Tongue (tissue), 2 donors: ENCODE measurements around the gene BBS1. TPM values are rescaled to one million over a fixed set of nuclear protein-coding genes. Genes with fewer than 3 reads are reported as not detected.
A peak's percentile ranks its signal among the peaks of the same experiment; 100 is the strongest.
"Not testable (repeated sequence)": the region's sequence is repeated elsewhere in the genome, so short reads cannot be mapped to it uniquely, and the experiment has no call there.

Experiments used
- DNase-seq: peaks from one replicate; pipeline ENCODE4 v3.0.0-alpha.2; 2015
- total RNA-seq: library from RNA; depleted of rRNA; stranded (reverse); fragments of >200 nt; gene quantifications from one replicate; pipeline ENCODE4 v1.2.3, GENCODE V29; 2014

BBS1 gene
- total RNA-seq, 1 donor from 2014 or later = 29.6 TPM

DNA sequence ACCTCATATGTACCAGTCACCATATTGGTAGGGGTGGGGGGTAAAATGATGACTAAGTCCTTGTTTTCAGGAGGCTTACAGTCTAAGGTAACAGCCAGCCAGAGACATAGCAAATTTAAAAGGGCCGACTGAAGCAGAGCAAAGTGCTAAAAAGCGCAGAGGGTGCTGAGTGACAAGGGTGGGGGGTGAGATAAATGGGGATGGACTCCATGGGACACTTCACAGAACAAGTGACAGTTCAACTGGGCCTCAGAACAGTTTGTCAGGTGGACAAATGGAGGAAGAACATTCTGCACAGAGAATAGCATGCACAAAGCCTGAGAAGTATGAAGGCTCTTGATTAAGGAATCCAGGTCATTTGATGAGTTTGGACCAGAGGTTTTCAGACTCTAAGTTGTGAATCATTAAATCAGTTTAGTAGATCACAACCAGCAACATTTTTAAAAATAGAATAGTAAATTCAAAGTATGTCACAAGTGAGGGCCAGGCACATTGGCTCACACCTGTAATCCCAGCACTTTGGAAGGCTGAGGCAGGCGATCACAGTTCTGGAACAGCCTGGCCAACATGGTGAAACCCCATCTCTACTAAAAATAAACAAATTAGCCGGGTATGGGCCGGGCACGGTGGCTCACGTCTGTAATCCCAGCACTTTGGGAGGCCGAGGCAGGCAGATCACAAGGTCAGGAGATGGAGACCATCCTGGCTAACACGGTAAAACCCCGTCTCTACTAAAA lies 14.0 kb downstream of the BBS1 start:
- no peak for DNase-seq

DNA sequence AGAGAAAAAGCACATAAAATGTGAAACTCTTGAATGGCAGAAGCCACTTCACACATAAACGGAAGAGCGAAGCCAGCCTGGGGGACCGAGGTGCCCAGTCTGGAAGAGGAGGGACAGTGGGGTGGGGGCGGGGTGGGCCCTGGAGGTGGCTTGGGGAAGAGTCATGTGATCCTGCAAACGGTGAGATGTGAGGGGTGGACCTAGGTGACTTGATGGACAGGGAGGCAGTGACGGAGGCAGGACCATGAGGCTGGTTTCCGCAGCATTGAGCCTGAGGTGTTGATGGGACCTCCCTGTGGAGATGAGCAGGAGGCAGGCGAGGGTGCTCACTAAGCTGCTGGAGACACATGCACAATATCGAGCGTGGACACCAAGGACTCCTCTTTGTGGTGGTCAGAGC lies 18.6 kb downstream of the BBS1 start:
- DNase-seq = no peak

DNA sequence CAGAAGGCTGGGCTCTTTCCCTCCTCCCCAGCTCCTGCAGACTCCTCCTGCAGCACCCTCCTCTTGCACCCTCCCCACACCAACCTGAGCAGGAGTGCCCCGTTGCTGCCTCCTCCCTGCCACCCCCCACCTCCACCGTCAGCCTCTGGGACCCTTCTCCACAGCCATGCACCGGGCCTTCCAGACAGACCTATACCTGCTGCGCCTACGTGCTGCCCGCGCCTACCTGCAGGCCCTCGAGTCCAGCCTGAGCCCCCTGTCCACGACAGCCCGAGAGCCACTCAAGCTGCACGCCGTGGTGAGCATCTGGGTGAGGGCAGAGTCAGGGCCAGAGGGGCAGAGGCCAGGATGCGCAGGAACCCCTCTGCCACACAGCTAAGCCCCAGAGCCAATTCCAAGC lies 19.2 kb downstream of the BBS1 start:
- DNase-seq = no peak

DNA sequence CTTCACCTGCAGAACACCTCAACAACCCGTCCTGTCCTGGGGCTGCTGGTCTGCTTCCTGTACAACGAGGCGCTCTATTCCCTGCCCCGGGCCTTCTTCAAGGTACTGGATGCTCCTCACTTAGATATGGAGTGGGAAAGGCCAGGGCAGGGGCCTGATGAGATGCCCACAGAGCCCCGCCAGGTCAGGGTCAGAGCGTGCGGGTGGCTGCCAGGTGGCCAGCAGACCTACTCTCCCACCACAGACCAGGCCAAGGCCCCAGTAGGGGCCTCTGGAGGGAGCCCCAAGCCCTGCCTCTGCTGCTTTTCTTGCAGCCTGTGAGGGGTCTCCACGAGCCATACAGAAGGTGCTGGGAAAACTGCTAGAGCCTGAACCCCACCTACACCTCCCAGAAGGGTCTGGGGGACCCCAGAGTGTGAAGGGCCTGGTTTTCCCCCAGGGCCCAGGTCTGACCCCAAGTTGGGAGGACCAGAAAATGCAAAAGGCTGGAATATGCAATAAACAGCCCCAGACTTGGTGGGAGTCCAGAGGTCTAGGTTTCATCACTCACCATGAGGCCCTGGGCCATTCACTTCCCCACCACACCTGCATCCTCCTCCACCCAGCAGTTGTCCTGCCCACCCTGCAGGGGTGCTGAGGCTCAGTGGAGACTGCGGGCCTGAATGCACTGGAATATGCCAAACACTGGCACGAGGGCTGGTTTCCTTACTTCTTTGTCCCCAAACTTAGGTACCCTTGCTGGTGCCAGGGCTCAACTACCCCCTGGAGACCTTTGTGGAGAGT lies 20.7 kb downstream of the BBS1 start:
- DNase-seq = no peak

DNA sequence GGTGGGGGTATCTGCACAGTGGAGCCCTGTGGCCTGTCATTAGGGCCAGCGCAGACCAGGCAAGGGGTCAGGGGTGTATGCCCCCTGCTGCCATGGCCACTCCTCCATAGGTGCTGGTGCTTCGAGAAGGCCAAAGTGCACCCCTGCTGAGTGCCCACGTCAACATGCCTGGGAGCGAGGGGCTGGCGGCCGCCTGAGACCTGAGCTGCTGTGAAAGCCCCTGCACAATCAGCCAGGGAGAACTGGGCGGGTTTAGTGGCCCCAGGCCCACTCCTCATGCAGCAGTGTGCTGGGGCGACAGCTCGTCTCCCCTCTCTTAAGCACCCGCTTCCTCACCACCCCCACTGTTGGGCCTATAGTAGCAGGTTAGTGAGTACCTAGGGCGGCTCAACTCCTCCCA lies 21.4 kb downstream of the BBS1 start:
- no peak for DNase-seq

DNA sequence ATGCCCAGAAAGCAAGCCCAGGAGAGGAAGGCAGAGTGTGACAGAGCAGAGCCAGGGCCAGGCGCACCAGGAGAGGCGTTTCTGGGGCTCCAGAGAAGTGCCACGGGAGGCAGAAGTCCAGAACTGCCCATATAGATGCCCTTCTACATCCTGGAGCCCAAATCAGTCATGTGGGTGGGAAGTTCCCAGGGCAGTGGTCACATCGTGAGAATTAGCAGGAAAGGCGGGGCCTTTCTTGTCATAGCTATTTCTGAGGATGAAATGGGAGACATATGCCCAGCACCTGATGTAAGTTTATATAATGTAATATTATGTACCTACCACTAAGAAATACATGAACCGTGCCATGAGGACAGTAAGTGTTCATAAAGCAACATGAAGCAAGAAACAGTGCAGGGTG lies 22.3 kb downstream of the BBS1 start:
- DNase-seq = no peak

DNA sequence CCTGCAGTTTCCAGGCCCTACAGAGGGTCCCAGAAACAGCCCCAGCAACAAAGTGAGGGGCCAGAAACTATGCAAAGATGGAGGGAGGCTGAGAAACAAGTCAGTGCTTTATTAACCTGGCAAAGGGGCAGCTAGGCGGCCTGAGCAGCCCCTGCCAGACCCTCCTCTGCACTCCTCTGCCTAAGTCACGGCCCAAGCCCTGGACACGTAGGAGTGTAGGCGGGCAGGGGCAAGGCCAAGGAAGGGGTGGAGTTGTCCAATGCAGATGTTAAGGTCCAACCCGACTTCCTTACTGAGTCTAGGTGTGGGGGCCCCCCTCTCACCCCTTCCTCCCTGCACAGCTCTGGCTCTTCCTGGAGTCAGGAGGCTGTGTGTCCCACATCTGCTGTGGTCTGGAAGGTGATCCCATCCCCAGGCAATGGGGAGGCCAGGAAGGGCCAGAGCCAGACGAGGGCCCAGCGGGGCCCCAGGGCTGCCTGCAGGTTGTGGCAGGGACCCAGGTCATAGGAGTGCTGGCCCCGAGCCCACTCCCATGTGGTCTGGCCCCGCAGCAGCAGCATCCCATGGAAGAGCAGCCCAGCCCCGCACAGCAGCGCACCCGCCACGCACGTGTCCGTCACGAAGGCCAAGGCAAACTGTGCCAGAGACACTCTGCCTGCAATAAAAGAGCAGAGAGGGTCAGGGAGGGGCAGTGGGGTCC lies 28.9 kb downstream of the BBS1 start:
- DNase-seq = no peak

DNA sequence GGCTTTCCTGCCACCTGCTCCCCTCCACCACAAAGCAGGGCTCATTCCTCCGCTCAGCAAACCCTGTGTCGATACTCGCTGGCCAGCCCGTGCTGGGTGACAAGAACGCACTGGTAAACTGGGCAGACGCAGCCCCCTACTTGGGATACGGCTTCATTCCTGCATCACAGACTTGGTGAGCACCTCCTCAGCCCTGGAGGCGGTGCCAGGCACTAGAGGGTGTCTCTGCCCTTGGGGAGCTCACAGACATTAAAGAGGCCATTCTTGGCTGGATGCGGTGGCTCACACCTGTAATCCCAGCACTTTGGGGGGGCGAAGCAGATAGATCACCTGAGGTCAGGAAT lies 29.4 kb downstream of the BBS1 start:
- no peak for DNase-seq

DNA sequence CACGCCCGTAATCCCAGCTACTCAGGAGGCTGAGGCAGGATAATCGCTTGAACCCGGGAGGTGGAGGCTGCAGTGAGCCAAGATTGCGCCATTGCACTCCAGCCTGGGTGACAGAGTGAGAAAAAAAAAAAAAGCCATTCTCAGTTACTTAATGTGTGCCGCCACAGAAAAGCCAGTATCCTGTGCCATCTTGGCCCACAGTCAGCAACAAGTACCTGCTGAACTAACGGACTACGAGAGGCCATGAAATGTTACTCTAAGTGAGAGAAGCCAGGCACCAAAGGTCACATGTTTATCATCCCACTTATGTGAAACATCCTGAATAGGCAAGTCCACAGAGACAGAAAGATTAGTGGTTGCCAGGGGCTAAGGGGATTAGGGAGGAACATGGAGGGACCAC lies 30.2 kb downstream of the BBS1 start:
- DNase-seq = not testable (repeated sequence)

DNA sequence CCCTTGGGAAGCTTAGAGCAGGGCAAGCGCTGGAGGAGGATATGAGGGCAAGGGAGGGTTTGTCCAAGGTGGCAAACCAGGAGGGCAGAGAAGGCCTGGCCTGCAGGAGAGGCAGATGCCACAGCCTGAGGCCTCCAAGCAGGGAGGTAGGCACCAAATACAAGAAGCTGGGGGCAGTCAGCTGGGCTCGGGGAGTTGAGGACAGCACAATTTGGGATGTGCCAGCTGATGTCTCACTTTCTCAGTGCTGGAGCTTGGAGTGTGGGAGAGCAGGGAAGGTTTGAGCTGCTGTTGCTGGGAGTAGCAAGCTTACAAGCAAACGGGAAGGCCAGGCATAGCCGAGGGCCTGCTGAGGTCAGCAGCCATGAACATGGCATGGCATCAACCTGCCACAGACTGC lies 31.5 kb downstream of the BBS1 start:
- DNase-seq = no peak

DNA sequence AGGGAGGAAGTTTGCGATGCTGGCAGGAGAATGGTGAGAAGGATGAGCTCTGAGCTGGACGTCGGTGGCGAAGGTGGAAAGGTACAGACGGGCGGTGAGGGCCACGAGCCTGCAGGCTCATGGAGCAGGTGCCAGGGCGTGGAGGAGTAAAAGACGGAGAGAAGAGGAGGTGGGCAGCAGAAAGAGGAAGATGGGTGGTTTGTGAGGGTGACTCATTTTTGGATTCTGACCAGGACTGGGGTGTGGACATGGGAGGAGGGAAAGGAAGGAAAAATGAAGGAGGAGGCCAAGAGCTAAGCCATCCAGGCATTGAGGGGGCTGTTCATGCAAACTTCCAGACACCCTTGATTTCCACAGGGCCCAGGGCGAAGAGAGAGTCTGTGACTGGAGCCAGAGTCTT lies 31.9 kb downstream of the BBS1 start:
- DNase-seq = no peak

DNA sequence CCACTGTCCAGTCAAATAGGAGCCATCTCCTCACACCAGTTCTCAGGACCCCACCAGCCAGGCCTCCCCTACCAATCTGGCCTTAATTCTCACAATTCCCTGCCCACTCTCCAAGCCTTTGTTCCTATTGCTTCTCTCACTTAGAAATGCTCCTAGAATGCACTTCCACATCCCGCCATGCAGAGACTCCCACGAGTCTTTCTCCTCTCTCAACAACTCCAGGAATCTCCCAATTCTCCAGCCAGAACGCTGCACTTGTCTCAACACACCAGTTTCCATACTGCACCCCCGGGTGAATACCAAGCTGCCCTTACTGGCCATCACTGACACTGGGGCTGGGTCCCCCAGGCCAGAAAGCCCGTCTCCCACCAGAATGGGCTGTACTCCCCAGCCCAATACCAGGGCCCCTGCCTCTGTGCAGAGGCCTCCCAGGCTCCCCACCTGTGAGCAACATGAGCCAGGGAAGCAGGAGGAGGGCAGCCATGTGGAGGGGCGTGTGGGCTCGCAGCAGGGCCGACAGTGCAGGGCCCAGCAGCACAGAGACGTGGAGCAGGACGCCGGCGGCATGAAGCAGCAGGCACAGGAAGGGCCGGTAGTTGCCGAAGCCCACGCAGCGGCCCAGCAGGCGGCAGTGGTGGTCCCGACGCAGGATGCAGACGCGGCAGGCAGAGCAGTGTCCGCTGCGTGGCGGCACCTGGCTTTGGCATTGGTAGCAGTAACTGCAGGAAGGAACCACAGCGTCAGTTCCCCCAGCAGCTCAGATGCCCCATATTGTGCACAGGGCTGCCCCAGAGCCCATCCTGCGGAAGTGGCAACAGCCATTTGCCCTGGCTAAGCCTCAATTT lies 33.0 kb downstream of the BBS1 start:
- DNase-seq = peak; percentile 82

DNA sequence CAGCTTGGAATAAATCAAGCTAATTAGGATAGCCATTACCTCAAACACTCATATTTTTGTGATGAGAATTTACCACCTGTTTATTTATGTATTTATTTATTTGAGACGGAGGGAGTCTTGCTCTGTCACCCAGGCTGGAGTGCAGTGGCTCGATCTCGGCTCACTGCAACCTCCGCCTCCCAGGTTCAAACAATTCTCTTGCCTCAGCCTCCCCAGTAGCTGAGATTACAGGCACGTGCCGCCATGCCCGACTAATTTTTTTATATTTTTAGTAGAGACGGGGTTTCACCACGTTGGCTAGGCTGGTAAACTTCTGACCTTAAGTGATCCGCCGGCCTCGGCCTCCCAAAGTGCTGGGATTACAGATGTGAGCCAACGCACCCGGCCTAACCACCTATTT lies 34.5 kb downstream of the BBS1 start:
- not testable (repeated sequence) for DNase-seq

DNA sequence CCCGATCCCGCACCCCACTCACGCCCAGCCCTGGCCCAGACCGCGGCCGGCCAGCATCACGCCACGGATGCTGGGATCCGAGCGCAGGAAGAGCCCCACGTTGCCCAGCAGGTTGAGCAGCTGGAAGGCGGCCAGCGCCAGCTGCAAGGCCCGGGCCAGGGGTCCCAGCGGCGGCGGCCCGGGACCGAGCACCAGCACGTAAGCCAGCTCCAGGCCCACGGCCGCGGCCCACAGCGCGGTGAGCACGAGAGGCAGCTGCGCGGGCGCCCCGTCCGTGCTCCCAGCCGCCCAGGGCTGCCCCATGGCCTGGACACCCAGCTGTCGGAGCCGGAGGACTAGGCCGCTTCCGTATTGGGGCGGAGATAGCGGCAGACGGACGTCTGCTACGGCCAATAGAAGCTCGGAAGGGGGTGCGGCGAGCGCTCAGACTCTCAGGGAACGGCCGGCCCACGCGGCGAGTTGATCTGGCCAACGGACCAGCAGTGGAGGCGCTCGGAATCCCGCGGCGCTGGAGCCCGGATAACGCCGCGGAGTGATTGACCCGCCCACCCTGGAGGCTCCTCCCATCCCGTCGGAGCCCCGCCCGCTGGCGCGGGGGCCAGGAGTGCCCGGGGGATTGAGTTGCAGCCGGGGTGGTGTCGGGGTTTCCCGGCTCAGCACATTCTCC lies 35.4 kb downstream of the BBS1 start, which contains the start of gene ZDHHC24:
TSS of gene ZDHHC24 (minus strand) at position 348 of the 667 bp plus-strand sequence. CDS start at position 303, 45 bp downstream.
- DNase-seq = peak; percentile 96

DNA sequence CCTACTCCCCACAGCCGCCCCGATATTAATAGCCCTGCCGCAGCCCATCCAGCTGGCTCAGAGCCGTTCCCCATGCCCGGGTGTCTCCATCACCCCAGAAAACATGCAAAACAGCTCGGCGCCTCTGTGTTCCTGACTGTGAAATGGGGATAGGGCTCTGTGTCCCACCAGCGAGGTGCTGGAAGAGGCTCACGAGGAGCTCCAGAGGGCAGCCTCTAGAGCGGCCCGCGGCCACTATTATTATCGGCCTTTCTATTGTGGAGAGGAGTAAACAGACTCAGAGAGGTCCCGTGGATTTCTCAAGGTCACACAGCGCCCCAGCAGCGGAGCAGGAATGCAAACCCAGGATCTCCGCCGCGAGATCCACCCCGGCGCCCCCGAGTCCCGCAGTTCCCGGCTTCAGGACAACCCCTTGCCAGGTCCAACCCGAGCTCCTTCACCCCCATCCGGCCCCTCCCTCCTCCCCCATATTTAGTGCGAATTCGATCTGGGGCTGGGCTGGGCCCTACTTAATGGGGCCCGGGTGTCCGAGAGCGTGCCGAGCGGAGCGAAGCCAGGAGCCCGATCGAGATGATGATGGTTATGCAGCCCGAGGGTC lies 36.0 kb downstream of the BBS1 start, which contains the start of gene ACTN3:
TSS of gene ACTN3 (plus strand) at position 536 of the 598 bp plus-strand sequence. CDS start at position 571, 35 bp downstream.
- DNase-seq = peak; percentile 72

DNA sequence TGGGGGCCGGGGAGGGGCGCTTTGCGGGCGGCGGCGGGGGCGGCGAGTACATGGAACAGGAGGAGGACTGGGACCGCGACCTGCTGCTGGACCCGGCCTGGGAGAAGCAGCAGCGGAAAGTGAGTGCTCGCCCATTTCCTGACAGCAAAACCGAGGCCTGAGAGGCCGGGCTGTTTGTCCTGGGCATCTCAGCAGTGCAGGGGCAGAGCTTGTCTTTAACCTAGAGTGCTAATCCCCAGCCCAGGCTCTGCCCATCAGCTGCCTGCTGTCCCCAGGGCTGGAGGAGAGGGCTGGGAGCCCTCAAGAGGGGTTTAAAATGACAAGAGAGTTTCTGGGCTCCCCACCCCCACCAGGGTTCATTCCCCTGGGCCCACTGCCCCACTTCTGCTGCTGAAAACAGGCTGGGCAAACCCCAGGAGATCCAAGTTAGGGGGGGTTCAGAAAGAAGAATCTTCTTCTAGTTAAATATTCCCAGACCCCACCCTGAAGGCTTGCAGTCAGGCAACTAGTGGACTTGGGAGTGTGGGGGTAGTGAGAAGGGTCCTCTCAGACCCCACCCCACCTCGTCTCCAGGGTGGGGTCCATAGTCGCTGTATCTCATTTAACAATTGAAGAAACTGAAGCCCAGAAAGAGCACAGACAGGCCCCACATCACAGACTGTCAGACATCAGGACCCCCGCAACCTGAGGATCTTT lies 36.7 kb downstream of the BBS1 start:
- peak; percentile 49 for DNase-seq

DNA sequence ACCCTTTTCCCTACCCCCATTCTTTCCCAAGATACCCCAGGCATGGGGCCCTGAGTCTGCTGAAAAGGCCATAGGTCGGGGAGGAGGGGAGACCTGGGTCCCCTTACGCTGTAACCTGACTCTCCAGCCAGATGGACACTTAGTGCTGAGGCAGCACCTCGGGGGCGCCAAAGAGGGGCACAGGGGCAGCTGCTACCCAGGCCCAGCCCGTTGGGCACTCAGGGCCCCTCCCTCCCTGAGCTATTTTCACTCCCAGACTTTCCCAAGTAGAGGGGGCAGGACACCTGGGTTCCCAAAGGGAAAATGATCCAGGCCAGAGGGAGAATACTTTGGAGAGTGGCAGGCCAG lies 37.2 kb downstream of the BBS1 start:
- peak; percentile 74 for DNase-seq

DNA sequence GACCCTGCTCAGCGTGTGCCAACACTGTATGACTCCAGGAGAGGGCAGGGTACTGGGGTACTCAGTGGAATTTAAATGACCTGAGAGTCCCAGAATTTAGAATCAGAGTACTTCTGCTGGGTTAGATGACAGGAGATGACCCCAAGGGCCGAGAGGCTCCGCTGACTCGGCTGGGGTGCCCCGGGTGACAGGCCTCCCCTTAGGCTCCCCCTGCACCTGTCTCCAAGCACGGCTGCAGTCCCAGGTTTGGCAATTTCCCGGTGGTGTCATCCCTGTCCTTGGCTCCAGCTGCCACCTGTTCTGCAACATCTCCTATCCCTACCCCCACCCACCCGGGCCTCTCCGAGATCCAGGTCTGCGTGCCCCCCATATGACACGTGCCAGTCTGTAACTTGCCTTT lies 37.6 kb downstream of the BBS1 start:
- DNase-seq = peak; percentile 54

DNA sequence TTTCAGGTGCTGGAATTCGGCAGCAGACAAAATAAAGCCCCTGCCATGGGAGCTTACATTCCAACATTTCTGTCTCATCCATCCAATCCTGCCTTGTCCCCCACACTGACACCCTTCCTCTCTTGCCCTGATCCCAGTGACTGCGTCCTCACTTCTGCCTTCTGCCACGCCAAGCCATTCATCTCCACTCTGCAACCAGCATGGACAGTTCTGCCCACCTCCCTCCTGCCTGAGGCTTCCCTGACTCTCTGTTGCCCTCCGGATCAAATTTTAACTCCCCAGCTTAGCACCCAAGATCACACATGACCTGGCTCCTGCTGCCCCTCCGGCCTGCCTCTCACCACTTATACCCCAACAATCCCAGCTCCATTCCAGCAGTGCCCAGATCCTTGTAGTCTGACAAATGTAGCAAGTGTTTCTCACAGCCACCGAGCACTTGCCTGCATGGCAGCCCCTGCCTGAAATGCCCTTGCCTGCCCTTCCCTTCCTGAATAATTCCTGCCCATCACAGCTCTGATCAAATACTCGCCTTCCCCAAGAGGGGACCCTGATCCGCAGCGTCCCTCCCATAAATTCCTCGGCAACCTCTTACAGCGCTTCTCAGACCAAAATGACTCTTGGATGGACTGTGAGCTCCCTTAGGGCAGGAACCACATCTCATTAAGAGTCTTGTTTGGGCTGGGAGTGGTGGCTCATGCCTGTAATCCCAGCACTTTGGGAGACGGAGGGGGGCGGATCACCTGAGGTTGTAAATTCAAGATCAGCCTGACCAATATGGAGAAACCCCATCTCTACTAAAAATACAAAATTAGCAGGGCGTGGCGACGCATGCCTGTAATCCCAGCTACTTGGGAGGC lies 38.6 kb downstream of the BBS1 start:
- DNase-seq = peak; percentile 12

DNA sequence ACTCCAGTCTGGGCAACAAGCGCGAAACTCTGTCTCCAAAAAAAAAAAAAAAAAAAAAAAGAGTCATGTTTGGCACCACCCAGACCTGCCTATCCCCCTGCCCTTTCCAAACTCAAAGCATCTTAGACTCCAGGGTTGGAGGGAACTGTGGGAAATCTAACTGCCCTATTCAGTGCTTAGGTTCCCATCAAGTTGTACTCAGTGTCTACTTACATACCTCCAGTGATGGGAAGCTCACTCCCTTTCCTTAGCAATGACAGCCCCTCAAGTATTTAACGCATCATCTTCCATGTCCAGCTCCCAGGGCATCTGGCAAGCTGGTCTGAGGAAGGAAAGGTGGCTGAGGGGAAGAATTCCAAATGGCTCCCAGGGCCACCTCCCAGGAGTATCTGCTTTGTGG lies 39.3 kb downstream of the BBS1 start:
- DNase-seq = no peak
